Measurements from ENCODE around the gene PARD3B.

DNA sequence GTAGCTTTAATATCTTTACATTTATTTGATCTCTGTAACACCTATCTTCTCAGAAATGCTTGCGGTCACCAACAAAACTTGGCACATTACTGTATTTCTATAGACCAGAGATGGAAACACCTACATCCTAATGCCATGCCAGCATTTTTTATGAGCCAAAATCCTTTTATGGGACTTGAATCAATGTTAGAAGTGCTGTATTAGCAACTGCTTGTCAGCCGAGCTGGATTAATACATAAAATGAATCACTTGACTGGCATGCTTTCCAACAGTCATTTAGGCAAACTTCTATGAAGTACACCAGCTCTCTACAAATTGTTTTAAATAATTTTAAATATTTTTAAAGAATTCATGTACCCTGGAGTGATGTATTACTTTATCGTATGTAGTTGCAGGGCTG is 864.1 kb downstream of the PARD3B start:
- TF ChIP-seq EP300 (IDR thresholded peaks at IDR 0.05) (no peak), POLR2AphosphoS5 (IDR thresholded peaks at IDR 0.05) (no peak)
- TF ChIP-seq, protein P1, sequence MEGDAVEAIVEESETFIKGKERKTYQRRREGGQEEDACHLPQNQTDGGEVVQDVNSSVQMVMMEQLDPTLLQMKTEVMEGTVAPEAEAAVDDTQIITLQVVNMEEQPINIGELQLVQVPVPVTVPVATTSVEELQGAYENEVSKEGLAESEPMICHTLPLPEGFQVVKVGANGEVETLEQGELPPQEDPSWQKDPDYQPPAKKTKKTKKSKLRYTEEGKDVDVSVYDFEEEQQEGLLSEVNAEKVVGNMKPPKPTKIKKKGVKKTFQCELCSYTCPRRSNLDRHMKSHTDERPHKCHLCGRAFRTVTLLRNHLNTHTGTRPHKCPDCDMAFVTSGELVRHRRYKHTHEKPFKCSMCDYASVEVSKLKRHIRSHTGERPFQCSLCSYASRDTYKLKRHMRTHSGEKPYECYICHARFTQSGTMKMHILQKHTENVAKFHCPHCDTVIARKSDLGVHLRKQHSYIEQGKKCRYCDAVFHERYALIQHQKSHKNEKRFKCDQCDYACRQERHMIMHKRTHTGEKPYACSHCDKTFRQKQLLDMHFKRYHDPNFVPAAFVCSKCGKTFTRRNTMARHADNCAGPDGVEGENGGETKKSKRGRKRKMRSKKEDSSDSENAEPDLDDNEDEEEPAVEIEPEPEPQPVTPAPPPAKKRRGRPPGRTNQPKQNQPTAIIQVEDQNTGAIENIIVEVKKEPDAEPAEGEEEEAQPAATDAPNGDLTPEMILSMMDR (IDR thresholded peaks at IDR 0.05), result no peak

Measured in stomach (tissue), 4 donors.